GM18519 (cell line): ENCODE results near the gene LRTM2.
"Not testable (repeated sequence)": the region's sequence is repeated elsewhere in the genome, so short reads cannot be mapped to it uniquely, and the experiment has no call there.

Experiments
- ATAC-seq: cut with Tn5 transposase; IDR thresholded peaks from one replicate; pipeline ENCODE4 v1.9.1; 2021; ENCODE audit warnings: mild to moderate bottlenecking, moderate library complexity; ENCODE audit not compliant: unreplicated experiment, low FRiP score

Gene LRTM2

GRCh38 chr12:1810201-1810930 is 10.0 kb upstream of the LRTM2 start:
- no peak for ATAC-seq

- no peak for ATAC-seq
Observed at GRCh38 chr12:1810931-1811280, 9.5 kb upstream of the LRTM2 start.

DNA sequence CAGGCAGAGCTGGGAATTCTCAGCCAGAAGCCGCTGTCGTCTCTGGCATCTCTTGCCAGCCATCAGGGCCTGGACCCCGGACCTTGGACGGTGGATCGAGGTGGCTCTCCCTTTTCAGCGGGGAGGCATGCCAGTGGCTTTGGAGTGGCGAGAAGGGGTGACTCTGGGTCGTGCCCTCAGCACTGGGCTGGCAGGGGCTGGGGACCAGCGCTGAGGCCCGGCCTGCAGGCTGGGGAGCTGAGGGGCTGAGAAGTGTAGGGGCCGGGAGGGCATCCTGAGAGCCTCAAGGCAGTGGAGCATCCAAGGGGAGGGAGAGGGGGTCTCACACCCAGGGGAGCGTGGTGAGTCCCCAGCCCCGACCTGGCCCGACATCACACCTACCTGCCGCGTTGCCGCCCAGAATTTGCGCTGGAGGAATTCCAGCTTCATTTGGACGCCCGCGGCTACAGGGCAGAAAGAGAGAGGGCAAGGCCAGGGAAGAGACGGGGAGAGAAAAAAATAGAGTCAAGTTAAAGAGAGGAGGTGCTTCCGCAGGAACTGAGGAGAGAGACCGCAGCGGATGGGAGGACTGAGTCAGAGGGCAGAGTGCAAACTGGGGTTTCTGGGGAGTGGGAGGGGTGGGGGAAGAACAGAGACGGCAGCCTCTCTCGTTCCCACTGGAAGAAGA is 9.0 kb upstream of the LRTM2 start:
- ATAC-seq: no peak

DNA sequence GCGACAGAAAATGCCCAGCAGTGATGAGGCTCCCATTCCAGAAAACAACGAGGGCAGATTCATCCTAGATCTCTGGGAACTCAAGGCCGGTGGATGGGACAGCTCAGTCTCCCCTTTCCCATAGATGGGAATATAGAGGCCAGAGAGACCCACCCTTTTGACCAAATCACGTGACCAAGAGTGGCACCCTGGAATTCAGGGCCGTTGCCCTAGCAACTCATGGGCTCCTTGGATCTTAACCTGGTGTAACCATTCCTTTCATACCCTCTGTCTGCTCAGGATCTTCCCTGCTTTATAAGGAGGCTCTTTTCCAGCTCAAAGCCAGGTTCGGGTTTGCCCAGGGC is 8.4 kb upstream of the LRTM2 start:
- no peak for ATAC-seq

DNA sequence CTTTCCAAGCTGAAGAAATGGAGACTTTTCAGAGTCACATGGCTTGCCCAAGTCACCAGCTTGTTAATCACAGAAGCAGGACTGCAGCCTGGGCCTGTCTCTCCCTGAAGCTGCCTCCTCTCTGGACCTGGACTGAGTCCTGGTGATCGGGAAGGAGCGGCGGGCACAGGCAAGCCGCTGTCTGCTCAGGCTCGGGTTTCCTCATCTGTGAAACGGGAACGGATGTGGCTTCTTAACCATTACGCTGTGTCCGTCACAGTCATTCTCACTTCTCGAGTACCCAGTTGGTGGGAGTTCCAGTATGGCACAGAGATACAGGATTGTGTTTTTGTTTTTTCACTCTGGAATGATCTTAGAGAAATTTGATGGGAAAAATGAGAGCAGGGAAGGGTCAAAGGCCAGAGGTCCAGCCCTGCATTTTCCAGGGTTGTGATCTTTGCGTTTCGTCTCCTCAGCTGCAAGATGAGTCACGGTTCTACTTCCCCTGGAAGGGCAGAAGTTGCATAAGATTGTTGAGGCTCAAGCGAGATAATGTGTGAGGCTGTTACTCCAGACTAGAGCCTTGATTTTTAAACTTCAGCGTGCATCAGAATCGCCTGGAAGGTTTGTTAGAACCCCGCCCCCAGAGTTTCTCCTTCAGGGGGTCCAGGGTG is 7.6 kb upstream of the LRTM2 start:
- ATAC-seq: no peak

GRCh38 chr12:1814266-1814665 is 6.1 kb upstream of the LRTM2 start:
- no peak for ATAC-seq

DNA sequence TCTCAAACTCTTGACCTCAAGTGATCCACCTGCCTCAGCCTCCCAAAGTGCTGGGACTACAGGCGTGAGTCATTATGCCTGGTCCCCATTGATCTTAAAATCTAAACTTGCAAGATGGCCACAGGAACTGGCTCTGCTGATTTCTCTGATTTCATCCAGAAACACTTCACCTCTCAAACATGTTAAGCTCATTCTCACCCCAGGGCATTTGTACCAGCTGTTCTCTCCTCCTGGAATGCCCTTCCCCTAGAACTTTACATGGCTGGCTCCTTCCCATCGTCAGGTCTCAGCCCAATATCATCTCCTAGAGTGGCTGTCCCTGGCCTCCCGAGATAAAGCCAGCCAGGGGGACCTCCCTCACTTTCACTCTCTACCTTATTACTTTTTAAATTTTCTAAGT is 5.3 kb upstream of the LRTM2 start:
- ATAC-seq: no peak

DNA sequence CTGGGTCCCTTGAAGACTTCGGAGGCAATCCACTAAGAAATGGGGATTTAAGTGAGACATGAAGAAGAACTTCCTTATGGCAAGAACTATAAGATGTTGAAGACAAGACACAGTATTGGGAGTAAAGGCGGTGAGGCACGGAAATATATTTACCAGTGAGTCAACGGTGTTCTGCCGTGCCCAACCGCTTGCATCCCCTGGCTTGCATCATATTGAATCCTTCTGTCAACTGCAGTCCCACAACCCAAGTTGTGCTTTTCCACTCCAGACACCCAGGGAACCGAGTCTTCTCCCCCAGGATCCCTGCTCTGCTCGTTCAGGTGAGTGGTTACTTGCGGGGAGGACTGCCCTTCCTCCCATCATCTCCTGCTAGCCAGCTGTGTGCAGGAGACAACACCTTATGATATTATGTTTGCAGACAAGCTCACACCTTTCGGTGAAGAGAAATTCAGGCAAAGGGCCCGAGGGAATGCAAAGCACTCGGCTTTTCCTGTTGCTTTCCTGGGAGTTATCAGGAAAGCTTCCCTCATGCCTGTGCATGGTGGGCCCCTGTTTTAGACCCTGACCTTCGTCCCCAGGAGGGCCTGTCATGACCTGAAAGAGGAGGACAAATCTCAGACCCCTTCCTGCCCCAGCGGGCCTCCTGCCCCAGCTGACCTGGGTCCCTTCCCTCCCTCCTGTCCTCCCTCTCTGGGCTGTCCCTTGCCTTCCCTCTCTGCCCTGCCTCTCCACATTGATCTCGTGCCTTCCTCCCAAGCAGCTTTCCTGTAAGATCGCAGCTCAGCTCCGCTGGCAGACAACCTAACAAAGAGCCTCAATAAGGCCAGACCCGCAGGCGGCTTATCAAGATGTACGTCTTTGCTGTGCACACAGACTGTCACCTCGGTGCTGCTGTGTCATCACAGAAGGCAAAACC is 4.3 kb upstream of the LRTM2 start:
- no peak for ATAC-seq

- no peak for ATAC-seq
Observed at GRCh38 chr12:1816730-1817348, 3.5 kb upstream of the LRTM2 start.

DNA sequence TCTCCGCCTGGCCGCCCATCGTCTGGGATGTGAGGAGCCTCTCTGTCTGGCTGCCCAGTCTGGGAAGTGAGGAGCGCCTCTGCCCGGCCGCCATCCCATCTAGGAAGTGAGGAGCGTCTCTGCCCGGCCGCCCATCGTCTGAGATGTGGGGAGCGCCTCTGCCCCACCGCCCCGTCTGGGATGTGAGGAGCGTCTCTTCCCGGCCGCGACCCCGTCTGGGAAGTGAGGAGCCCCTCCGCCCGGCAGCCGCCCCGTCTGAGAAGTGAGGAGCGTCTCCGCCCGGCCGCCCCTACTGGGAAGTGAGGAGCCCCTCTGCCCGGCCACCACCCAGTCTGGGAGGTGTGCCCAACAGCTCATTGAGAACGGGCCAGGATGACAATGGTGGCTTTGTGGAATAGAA is 2.4 kb upstream of the LRTM2 start:
- not testable (repeated sequence) for ATAC-seq

DNA sequence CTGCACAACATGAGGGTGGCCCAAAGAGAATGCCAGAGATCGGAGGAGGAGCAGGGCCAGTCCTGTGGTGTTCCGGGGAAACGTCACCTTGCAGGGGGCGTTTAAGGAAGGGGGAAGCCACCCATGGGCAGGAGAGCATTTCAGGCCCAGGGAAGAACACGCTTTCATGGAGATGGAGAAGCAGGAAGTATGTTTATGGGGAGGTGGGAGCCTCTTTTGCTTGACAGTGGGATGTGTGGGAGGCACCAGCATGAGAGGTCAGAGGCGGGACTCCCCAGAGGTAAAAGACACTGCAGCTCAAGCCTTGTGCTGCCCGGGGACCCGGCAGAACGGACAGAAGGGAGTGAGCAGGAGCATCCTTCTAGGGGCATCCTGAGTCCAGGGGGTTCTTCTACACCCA is 1.3 kb upstream of the LRTM2 start:
- ATAC-seq: no peak

DNA sequence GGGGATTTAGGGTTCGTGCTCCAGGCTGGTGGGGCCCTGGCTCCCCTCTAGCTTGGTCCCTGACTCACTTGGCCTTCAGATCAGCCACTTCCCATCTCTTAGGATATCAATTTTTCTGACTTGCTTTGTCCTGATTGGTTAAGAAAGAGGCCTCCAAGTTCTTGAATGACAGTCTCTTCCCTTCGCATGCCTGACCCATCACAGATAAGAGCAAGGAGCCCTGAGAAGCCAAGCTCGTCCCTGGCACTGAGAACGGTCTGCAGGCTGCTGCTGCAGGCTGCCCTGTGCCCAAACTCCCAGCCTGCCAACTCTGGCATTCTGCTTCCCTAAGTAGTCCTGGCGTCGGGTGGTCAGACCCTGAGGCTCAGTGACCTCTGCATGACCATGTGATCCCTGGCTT is 794 bp upstream of the LRTM2 start:
- no peak for ATAC-seq

GRCh38 chr12:1820896-1821291 is 529 bp downstream of the LRTM2 start:
- no peak for ATAC-seq

DNA sequence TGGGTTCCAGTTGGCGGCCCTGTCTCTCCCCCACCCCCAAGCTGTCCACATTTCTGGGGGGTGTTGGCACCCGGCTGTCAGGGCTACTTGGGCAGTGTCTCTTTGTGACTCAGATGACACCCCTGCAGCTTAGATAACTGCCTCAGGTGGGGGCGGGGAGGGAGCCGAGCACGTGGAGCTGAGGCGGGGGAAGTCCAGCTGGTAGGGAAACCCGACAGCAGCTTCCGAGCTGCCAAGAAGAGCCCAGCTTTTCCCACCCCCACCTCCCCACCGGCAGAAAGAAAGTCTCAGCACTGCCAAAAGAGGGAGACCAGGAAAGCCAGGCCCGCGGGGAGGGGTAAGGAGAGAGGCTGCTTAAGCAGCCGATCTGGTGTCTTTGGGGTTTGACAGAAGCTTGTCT is 1.4 kb downstream of the LRTM2 start:
- ATAC-seq: no peak

- no peak for ATAC-seq
Observed at GRCh38 chr12:1822699-1823098, 2.3 kb downstream of the LRTM2 start.

- no peak for ATAC-seq
Observed at GRCh38 chr12:1823237-1823636, 2.9 kb downstream of the LRTM2 start.

DNA sequence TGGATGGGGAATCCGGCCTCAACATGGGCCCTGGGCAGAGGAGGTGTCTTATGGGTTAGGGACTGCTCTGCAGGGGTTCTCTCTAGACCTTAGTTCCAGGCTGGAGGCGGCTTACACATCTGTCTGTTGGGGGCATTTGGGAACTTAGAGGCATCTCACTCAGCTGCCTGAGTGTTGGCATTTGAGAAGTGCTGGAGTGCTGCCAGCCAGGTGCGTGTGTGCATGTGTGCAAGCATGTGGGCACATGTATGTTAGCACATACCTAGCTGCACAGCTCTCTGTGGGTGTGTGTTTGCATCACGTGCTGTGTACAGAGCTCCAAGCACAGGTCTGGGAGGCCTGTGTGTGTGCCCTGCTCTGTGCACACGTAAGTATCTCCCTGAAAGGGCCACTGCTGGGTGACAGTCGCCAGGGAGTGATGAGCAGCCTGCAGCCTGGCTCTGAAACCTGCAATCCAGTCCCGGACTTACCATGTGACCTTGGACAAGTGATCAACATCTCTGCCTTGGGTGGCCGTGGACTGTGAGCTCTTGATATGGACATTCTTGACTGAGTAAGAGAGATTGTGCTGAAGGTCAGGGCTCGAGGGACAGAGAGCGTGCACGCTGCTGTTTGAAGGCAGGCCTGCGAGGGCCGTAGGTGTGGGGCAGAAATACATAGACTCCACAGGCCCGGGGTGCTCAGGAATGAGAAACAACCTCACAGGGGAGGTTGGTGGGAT is 5.2 kb downstream of the LRTM2 start:
- ATAC-seq: no peak

GRCh38 chr12:1826401-1826800 is 6.0 kb downstream of the LRTM2 start:
- ATAC-seq: no peak

DNA sequence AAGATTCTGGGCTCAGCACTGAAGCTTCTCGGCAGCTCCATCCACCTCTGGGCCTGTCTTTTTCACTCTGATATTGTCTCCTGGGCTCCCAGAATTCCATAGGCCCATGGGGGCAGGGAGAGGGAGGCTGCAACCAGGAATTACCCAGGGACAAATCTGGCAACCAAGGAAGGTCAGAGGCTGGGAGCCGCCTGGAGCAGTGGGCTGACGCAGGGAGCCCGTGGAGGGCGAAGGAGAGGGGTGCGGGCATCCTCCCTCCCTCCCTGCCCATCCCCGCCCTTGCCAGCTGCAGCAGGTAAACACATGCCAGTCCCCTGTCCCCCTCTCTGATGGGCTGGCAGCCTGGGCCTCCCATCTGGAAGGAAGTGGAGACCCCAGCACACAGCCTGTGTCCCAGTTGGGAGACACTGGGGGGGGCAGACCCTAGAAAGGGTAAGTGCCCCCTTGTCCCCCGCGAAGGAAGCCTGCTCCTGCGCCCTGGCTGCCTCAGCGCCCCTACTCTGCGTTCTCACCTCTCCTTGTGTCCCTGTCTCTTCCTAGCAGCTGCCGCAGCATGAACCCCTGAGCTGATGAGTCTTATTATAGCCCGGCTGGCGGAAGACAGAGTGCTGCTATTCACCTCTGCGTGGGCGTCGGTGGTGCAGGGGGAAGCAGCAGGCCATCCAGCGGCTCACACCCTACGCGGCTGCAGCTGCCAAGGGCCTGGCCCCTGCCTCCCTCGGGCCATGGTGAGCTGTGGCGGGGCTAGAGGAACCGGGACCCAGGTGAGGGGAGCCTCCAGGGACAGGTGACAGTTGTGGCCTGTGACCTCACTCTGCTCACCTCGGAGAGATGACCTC is 6.7 kb downstream of the LRTM2 start:
- no peak for ATAC-seq
